ENCODE data around the gene NAT16.
"Not testable (repeated sequence)": the region's sequence is repeated elsewhere in the genome, so short reads cannot be mapped to it uniquely, and the experiment has no call there.

The NAT16 gene

GRCh38 chr7:101125989-101126650 is 54.0 kb downstream of the NAT16 start:
- DNase-seq = no peak

DNA sequence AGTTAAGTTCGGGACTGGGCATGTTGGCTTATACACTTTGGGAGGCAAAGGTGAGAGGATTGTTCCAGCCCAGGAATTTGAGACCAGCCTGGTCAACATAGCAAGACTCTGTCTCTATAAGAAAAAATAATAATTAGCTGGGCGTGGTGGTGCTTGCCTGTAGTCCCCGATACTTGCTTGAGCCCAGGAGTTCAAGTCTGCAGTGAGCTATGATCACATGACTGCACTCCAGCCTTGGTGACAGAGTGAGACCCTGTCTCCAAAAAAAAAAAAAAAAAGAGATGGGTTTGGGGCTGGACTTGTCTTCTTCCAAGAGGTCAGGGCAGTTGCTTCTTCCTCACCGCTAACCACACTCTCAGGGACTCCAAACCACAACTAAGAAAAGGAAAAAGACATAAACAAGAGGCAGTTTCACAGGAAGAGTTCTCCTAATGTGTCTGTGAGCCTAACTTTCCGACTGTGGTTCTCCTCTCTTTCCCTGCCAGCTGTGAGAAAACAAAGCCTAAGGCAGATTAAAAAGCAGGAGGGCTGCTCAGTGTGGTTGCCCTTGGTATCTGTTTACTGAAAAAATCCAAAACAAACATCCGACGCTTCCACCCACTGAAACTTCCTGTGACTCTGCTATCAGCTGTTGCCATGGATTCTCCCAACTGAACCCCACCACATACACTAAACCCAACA is 55.6 kb downstream of the NAT16 start:
- no peak for DNase-seq

DNA sequence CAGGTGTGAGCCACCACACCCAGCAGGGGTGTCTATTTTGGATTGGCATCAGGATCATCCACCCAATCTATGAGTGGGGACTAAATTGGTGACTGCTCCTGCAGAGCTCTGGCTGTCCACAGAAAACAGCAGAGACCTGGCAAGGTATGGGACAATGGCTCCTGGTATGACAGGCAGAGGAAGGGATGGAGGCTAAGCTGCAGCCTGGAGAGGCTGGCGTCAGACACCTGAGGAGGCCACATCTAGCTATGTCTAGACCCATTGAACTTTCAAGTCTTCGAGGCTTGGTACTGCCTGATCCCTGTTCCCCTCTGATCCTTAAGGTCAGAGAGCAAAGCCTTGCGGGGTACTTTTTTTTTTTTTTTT is 56.4 kb downstream of the NAT16 start:
- DNase-seq = no peak

DNA sequence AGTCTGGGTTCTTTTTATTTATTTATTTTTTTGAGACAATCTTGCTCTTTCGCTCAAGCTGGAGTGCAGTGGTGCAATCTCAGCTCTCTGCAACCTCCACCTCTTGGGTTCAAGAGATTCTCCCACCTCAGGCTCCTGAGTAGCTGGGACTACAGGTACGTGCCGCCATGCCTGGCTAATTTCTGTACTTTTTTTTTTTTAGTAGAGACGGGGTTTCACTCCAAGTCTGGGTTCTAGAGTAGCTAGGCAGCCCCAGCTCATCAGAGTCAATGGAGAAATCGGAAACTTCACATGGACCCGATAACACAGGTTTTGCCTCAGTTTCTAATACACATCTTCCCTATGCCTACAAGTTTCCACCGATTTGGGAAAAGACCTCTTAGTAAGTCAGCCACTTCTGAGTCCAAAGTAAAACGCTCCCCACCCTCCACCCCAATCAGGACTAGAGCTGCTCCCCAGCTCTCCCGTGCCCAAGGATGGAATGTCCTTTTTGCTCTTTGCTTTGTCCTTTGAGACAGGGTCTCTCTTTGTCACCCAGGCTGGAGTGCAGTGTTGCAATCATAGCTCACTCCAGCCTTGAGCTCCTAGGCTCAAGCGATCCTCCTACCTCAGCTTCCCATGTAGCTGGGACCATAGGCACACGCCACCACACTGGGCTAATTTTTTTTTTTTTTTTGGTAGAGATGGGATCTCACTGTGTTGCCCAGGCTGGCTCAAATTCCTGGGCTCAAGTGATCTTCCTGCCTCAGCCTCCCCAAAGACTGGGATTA is 57.0 kb downstream of the NAT16 start:
- DNase-seq = no peak

DNA sequence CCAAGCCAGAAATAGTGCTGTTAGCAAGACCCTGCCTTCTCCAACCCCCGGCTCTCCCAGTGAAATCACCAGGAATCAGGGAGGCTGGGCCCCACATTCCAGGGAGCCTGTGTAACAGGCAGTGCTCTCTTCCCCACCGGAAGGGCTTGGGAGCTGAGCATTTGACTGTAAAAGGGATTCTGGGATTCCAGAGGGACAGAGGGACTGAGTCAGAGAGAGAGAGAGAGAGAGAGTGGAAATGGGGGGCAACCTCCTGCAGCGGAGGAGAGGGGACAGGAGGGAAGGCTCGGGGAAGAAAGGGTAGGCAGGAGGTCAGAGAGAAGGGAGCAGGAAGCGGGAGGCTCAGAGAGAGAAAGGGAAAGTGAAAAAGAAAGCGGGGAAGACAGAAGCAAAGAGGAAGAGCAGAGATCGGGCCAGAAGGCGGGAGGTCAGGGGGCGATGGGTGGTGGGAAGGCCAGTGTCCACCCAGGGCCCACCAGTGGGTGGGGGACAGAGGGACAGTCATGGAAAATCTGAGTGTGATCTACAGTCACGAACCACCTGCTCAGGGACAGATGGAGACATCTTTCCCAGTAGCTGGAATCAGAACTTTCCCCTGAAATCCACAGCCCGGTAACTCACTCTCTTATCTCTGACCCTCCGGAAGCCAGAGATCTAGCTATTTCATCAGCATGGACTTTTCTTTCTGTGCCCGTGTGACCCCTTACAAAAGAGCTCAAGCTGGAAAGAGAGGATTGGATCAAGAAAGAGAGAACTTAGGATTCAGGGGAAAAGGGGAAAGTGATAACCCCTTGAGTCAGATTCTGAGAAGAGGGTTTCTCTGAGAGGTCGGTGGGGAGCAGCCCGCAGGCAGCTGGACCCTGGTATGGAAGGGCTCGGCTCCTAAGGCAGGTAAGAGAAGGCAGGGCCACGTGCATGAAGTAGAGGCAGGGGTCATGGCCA is 57.8 kb downstream of the NAT16 start:
- no peak for DNase-seq

DNA sequence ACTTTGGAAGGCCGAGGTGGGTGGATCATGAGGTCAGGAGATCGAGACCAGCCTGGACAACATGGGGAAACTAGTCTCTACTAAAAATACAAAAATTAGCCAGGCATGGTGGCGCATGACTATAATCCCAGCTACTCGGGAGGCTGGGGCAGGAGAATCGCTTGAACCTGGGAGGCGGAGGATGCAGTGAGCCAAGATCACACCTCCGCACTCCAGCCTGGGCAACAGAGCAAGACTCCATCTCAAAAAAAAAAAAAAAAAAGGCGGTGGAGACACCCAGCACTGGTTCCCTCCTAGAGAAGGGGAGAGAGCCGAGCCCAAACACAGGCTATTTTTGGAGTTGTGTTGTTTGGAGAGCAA is 58.5 kb downstream of the NAT16 start:
- DNase-seq = not testable (repeated sequence)

Measured in CD4-positive, alpha-beta T cell treated with Interleukin-10 for 1 hour (primary cell).